Panc1 (cell line): ENCODE results near the gene R3HDM2. TPM values are rescaled to one million over a fixed set of nuclear protein-coding genes. Genes with fewer than 3 reads are reported as not detected.
"Not testable (repeated sequence)": the region's sequence is repeated elsewhere in the genome, so short reads cannot be mapped to it uniquely, and the experiment has no call there.

ENCODE experiments used
- ATAC-seq: fragments of 200-7000 bp; cut with Tn5 transposase; 2 replicates; pipeline ENCODE4 v1.9.1; 2020; ENCODE audit warnings: mild to moderate bottlenecking, moderate library complexity
- BruUV-seq: library from RNA; stranded (reverse); fragments of 400-500 nt; replicated peaks from 2 replicates; lab custom pipeline; 2021; lab: Mats Ljungman, UMichigan
- CTCF ChIA-PET: fragments of 300-600 bp; sonication (Branson Sonifier 250); formaldehyde crosslinking; loops from one replicate; lab custom pipeline; 2022; ENCODE audit warnings: antibody characterized with exemption; lab: Charles Lee
- POLR2A ChIA-PET: fragments of 300-600 bp; sonication (Branson Sonifier 250); formaldehyde crosslinking; loops from one replicate; lab custom pipeline; 2022; ENCODE audit warnings: antibody characterized with exemption; lab: Charles Lee
- DNase-seq: peaks from one replicate; pipeline ENCODE4 v3.0.0-alpha.2; 2010; ENCODE audit warnings: low read depth, low spot score
- H3K27ac ChIP-seq: 2 replicates; pipeline ENCODE4 v1.5.1; 2011; ENCODE audit warnings: mild to moderate bottlenecking, low read length, inconsistent platforms
- H3K27me3 ChIP-seq: fragments of 200-500 bp; sonication (Bioruptor generic); 2 replicates; pipeline ENCODE4 v1.6.0; 2014; ENCODE audit warnings: low read length, inconsistent platforms; ENCODE audit not compliant: control insufficient read depth, insufficient read depth
- H3K36me3 ChIP-seq: fragments of 200-500 bp; sonication (Bioruptor generic); 2 replicates; pipeline ENCODE4 v1.5.1; 2014; ENCODE audit warnings: inconsistent platforms, mild to moderate bottlenecking, low read length, moderate library complexity; ENCODE audit not compliant: control insufficient read depth, insufficient read depth
- H3K4me1 ChIP-seq: 2 replicates; pipeline ENCODE4 v1.5.1; 2011; ENCODE audit warnings: inconsistent platforms, mild to moderate bottlenecking, low read length, moderate library complexity; ENCODE audit not compliant: control insufficient read depth, insufficient read depth
- H3K4me3 ChIP-seq, 2 experiments: 2 replicates each; pipeline ENCODE4 v1.5.1; 2011 to 2012; ENCODE audit warnings: low read depth in 2 of 2, low read length in 2 of 2, mild to moderate bottlenecking in 2 of 2, inconsistent platforms in 1 of 2, moderate library complexity in 1 of 2
- H3K9me3 ChIP-seq: fragments of 200-500 bp; sonication (Bioruptor generic); 2 replicates; pipeline ENCODE4 v1.5.1; 2014; ENCODE audit warnings: low read depth, mild to moderate bottlenecking, inconsistent platforms, low read length, moderate library complexity; ENCODE audit not compliant: control insufficient read depth, insufficient read depth
- POLR2AphosphoS5 ChIP-seq: IDR thresholded peaks from 2 replicates; pipeline ENCODE4 v1.6.1; 2012; ENCODE audit warnings: mild to moderate bottlenecking, low read depth, low read length, moderate library complexity
- SIN3A ChIP-seq: IDR thresholded peaks from 2 replicates; pipeline ENCODE4 v1.6.1; 2012; ENCODE audit warnings: low read depth, mild to moderate bottlenecking, low read length, moderate library complexity, borderline replicate concordance; ENCODE audit not compliant: insufficient read depth
- TCF7L2 ChIP-seq: IDR thresholded peaks from 2 replicates; pipeline ENCODE4 v1.6.1; 2011; ENCODE audit warnings: mild to moderate bottlenecking, low read depth, low read length, inconsistent platforms
- in situ Hi-C: cut with HindIII; loops from 2 replicates; pipeline ENCODE4 v1.10.0; 2016; ENCODE audit warnings: low sequenced_read_pairs, low pct_unique_long_range_greater_than_20kb
- intact Hi-C: fragments of 100-400 bp; cut with micrococcal nuclease; formaldehyde crosslinking; loops from one replicate; pipeline ENCODE4 v1.10.0; 2022; ENCODE audit not compliant: unreplicated experiment
- total RNA-seq: library from RNA; stranded (reverse); gene quantifications from one replicate; pipeline ENCODE4 v1.2.1, GENCODE V29; 2021; ENCODE audit not compliant: unreplicated experiment
- TF ChIP-seq, protein P1 (sequence below): fragments of 450-650 bp; IDR thresholded peaks from 2 replicates; pipeline ENCODE4 v1.5.1; 2017; ENCODE audit warnings: mild to moderate bottlenecking
- TF ChIP-seq, protein P2 (sequence below), 2 experiments: IDR thresholded peaks; 2 replicates each; pipeline ENCODE4 v1.6.1; 2011 to 2012; ENCODE audit warnings: low read depth in 2 of 2, control low read depth in 1 of 2, low read length in 1 of 2, mild to moderate bottlenecking in 1 of 2, moderate library complexity in 1 of 2; ENCODE audit not compliant: insufficient read depth in 1 of 2

The R3HDM2 gene
- total RNA-seq, 1 experiment from 2014 or later, result 56.5 TPM

DNA sequence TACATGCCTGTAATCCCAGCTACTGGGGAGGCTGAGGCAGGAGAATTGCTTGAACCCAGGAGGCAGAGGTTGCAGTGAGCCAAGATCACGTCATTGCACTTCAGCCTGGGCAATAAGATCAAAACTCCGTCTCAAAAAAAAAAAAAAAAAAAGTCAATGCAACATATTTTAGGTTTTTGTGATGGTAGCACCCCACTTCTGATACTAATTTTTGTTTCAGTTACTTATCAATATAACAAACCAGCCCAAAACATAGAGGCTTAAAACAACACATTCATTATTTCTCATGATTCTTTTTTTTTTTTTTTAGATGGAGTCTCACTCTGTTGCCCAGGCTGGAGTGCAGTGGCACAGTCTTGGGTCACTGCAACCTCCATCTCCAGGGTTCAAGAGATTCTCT, 10.6 kb upstream of the R3HDM2 start:
- H3K27me3 ChIP-seq, H3K9me3 ChIP-seq, H3K4me3 ChIP-seq, DNase-seq, BruUV-seq, intact Hi-C loops, H3K36me3 ChIP-seq, H3K4me1 ChIP-seq, H3K27ac ChIP-seq, ATAC-seq, POLR2A ChIA-PET, in situ Hi-C loops: not testable (repeated sequence)
- CTCF ChIA-PET, result interaction anchor here (1.5 kb wide), 1 partner anchor 11 kb away, joined by 3 read pairs; no protein-coding TSS in a partner anchor

DNA sequence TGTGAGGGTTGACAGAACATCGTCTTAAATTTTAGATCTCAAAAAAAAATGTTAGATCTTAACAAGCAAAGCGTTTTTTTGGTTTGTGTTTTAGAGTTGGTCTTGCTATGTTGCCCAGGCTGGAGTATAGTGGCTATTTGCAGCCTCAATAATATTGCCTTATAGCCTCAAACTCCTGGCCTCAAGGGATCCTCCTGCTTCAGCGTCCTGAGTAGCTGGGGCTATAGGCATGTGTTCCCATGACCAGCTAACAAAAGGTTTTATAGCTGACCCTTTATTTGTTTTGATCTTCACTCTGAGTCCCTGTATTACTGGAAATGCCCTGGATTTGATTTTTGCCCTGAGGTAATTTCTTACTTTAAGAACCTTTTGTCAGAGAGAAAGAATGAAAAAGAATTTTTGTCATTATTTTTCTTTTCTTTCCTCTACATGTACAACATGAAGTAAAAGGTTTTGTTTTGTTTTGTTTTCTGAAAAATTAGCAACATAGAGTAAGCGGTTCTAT, 9.0 kb upstream of the R3HDM2 start:
- H3K36me3 ChIP-seq, result no peaks in the 10 kb centered on the region
- no peak overlapping the region for H3K27ac ChIP-seq
- TF ChIP-seq POLR2AphosphoS5, result no peak
- TF ChIP-seq SIN3A, result no peak
- TF ChIP-seq, protein P1, sequence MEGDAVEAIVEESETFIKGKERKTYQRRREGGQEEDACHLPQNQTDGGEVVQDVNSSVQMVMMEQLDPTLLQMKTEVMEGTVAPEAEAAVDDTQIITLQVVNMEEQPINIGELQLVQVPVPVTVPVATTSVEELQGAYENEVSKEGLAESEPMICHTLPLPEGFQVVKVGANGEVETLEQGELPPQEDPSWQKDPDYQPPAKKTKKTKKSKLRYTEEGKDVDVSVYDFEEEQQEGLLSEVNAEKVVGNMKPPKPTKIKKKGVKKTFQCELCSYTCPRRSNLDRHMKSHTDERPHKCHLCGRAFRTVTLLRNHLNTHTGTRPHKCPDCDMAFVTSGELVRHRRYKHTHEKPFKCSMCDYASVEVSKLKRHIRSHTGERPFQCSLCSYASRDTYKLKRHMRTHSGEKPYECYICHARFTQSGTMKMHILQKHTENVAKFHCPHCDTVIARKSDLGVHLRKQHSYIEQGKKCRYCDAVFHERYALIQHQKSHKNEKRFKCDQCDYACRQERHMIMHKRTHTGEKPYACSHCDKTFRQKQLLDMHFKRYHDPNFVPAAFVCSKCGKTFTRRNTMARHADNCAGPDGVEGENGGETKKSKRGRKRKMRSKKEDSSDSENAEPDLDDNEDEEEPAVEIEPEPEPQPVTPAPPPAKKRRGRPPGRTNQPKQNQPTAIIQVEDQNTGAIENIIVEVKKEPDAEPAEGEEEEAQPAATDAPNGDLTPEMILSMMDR, result no peak
- TF ChIP-seq, protein P2, sequence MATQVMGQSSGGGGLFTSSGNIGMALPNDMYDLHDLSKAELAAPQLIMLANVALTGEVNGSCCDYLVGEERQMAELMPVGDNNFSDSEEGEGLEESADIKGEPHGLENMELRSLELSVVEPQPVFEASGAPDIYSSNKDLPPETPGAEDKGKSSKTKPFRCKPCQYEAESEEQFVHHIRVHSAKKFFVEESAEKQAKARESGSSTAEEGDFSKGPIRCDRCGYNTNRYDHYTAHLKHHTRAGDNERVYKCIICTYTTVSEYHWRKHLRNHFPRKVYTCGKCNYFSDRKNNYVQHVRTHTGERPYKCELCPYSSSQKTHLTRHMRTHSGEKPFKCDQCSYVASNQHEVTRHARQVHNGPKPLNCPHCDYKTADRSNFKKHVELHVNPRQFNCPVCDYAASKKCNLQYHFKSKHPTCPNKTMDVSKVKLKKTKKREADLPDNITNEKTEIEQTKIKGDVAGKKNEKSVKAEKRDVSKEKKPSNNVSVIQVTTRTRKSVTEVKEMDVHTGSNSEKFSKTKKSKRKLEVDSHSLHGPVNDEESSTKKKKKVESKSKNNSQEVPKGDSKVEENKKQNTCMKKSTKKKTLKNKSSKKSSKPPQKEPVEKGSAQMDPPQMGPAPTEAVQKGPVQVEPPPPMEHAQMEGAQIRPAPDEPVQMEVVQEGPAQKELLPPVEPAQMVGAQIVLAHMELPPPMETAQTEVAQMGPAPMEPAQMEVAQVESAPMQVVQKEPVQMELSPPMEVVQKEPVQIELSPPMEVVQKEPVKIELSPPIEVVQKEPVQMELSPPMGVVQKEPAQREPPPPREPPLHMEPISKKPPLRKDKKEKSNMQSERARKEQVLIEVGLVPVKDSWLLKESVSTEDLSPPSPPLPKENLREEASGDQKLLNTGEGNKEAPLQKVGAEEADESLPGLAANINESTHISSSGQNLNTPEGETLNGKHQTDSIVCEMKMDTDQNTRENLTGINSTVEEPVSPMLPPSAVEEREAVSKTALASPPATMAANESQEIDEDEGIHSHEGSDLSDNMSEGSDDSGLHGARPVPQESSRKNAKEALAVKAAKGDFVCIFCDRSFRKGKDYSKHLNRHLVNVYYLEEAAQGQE (IDR thresholded peaks at IDR 0.05; ENCODE audit: insufficient read depth in 1 of 2, low read depth in 2 of 2, low read length in 1 of 2), result no peak
- TF ChIP-seq TCF7L2, result no peak
- DNase-seq (no peak), ATAC-seq (no peak)
- in situ Hi-C loops (no loop called here), intact Hi-C loops (no loop called here)
- no peaks in the 10 kb centered on the region for H3K4me1 ChIP-seq
- ChIA-PET POLR2A (no interaction called here), CTCF (no interaction called here)
- H3K4me3 ChIP-seq, result no peak overlapping the region
- no peaks in the 10 kb centered on the region for H3K9me3 ChIP-seq
- H3K27me3 ChIP-seq, result no peaks in the 10 kb centered on the region
- BruUV-seq, result no TSS peak

DNA sequence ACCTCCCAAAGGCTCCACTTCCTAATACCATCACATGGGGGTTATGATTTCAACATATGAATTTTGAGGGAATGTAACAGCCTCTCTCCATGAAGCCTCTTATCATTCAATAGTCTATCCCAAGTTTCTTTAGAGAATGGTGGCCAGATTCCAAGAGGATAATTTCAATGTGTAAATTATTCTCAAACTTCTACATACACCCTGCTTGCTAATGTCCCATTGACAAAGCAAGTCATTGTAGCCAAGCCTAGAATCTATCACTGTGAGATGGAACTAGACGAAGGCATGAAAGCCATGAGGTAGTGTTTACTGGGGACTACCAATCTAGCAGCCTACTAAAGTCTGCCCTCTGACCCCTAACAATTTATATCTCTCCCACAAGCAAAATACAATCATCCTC, 7.6 kb upstream of the R3HDM2 start:
- ChIA-PET CTCF (no interaction called here), POLR2A (no interaction called here)
- DNase-seq (no peak), ATAC-seq (no peak)
- Histone ChIP-seq H3K4me1 (no peaks in the 10 kb centered on the region), H3K27me3 (no peaks in the 10 kb centered on the region), H3K9me3 (no peaks in the 10 kb centered on the region), H3K4me3 (no peak overlapping the region), H3K27ac (no peak overlapping the region), H3K36me3 (no peaks in the 10 kb centered on the region)
- TF ChIP-seq, protein P1, result no peak
- no peak for TF ChIP-seq TCF7L2
- no peak for TF ChIP-seq POLR2AphosphoS5
- TF ChIP-seq, protein P2 (IDR thresholded peaks at IDR 0.05; ENCODE audit: insufficient read depth in 1 of 2, low read depth in 2 of 2, low read length in 1 of 2), result no peak
- no peak for TF ChIP-seq SIN3A
- intact Hi-C loops (no loop called here), in situ Hi-C loops (no loop called here)
- no TSS peak for BruUV-seq
